Brain microvascular endothelial cell (primary cell): Measurements from ENCODE around the gene ACTN1.

Source experiments
- DNase-seq: peaks from one replicate; pipeline ENCODE4 v3.0.0-alpha.2; 2020
- H3K27ac ChIP-seq: fragments of 250-450 bp; sonication (Bioruptor Pico); 2 replicates; pipeline ENCODE4 v1.5.1; 2020; ENCODE audit warnings: mild to moderate bottlenecking, moderate library complexity
- H3K27me3 ChIP-seq: fragments of 250-450 bp; sonication (Bioruptor Pico); replicated peaks from 2 replicates; pipeline ENCODE4 v1.5.1; 2020; ENCODE audit warnings: mild to moderate bottlenecking
- H3K36me3 ChIP-seq: fragments of 250-450 bp; sonication (Bioruptor Pico); replicated peaks from 2 replicates; pipeline ENCODE4 v1.5.1; 2020; ENCODE audit warnings: mild to moderate bottlenecking
- H3K4me3 ChIP-seq: 2 replicates; pipeline ENCODE4 v1.5.1; 2011; ENCODE audit warnings: low read depth, mild to moderate bottlenecking, control low read depth, low read length, moderate library complexity
- CTCF ChIP-seq: IDR thresholded peaks from 2 replicates; pipeline ENCODE4 v1.5.1; 2011; ENCODE audit warnings: low read depth, mild to moderate bottlenecking, moderate library complexity, low read length, control low read depth, inconsistent platforms; ENCODE audit errors: missing control alignments
- in situ Hi-C: cut with HindIII; loops from 2 replicates; pipeline ENCODE4 v1.10.0; 2017; ENCODE audit warnings: low sequenced_read_pairs, low pct_ligation_motif_present

Gene ACTN1

GRCh38 chr14:68878908-68879307, 100.2 kb downstream of the ACTN1 start:
- H3K27ac ChIP-seq, result no peak overlapping the region
- H3K27me3 ChIP-seq, result no peaks in the 10 kb centered on the region
- no peak for DNase-seq
- peaks cover 98% of the 10 kb centered on the region for H3K36me3 ChIP-seq
- in situ Hi-C loops, result loop anchor here (25.0 kb wide), 1 partner anchor 208 kb away; no protein-coding TSS in a partner anchor
- H3K4me3 ChIP-seq, result no peak overlapping the region
- no peak for TF ChIP-seq CTCF

- Histone ChIP-seq H3K36me3 (peaks cover 98% of the 10 kb centered on the region), H3K27ac (no peak overlapping the region), H3K27me3 (no peaks in the 10 kb centered on the region), H3K4me3 (no peak overlapping the region)
- DNase-seq, result no peak
- no peak for TF ChIP-seq CTCF
- in situ Hi-C loops, result loop anchor here (25.0 kb wide), 1 partner anchor 209 kb away; no protein-coding TSS in a partner anchor
Observed at GRCh38 chr14:68877993-68878575, 101.0 kb downstream of the ACTN1 start.

- Histone ChIP-seq H3K27me3 (no peaks in the 10 kb centered on the region), H3K36me3 (peaks cover 98% of the 10 kb centered on the region), H3K27ac (no peak overlapping the region), H3K4me3 (no peak overlapping the region)
- no peak for DNase-seq
- TF ChIP-seq CTCF, result no peak
- in situ Hi-C loops, result loop anchor here (25.0 kb wide), 1 partner anchor 210 kb away; no protein-coding TSS in a partner anchor
Observed at GRCh38 chr14:68876976-68877375, 102.1 kb downstream of the ACTN1 start.

GRCh38 chr14:68874746-68875155, 104.4 kb downstream of the ACTN1 start:
- H3K36me3 ChIP-seq, result peaks cover 93% of the 10 kb centered on the region

GRCh38 chr14:68873376-68873775, 105.7 kb downstream of the ACTN1 start:
- Histone ChIP-seq H3K36me3 (peaks cover 87% of the 10 kb centered on the region), H3K27ac (no peak overlapping the region), H3K27me3 (no peaks in the 10 kb centered on the region), H3K4me3 (no peak overlapping the region)
- TF ChIP-seq CTCF, result no peak
- in situ Hi-C loops, result no loop called here
- DNase-seq, result no peak

More at GRCh38 chr14:68874746-68875155, 104.4 kb downstream of the ACTN1 start:
- Histone ChIP-seq H3K27me3 (no peaks in the 10 kb centered on the region), H3K4me3 (no peak overlapping the region), H3K27ac (no peak overlapping the region)
- no peak for TF ChIP-seq CTCF
- no peak for DNase-seq
- in situ Hi-C loops, result loop anchor here (25.0 kb wide), 1 partner anchor 213 kb away; no protein-coding TSS in a partner anchor

- H3K36me3 ChIP-seq, result peaks cover 67% of the 10 kb centered on the region
- DNase-seq, result no peak
- no peak for TF ChIP-seq CTCF
- in situ Hi-C loops, result no loop called here
- H3K27me3 ChIP-seq, result no peaks in the 10 kb centered on the region
- H3K27ac ChIP-seq, result no peak overlapping the region
- no peak overlapping the region for H3K4me3 ChIP-seq
Observed at GRCh38 chr14:68871392-68871791, 107.7 kb downstream of the ACTN1 start.
